Measurements from ENCODE around the gene YIF1A. TPM values are rescaled to one million over a fixed set of nuclear protein-coding genes. Genes with fewer than 3 reads are reported as not detected.

The YIF1A gene
- total and polyA plus RNA-seq, 4 donors, result 93.0 to 136 (median 117) TPM

GRCh38 chr11:66281001-66281400 lies 7.9 kb downstream of the YIF1A start:
- peaks cover 0 to 11% (median 7%) of the 10 kb centered on the region in 4 donors for H3K36me3 ChIP-seq (ENCODE audit: control insufficient read depth in 4 of 4, insufficient read depth in 3 of 4, low read depth in 1 of 4, low read length in 3 of 4)
- H3K27ac ChIP-seq (ENCODE audit: low read depth in 1 of 2, low read length in 2 of 2), result no peak overlapping the region
- no peaks in the 10 kb centered on the region for H3K9me3 ChIP-seq (ENCODE audit: control insufficient read depth in 4 of 4, low read length in 3 of 4)
- no peak overlapping the region for H3K4me3 ChIP-seq (ENCODE audit: low read depth in 1 of 3, low read length in 3 of 3)
- H3K9ac ChIP-seq (ENCODE audit: low read depth in 1 of 2, low read length in 2 of 2), result no peak overlapping the region
- H3K27me3 ChIP-seq (ENCODE audit: control insufficient read depth in 4 of 4, insufficient read depth in 4 of 4, low read length in 3 of 4), result no peaks in the 10 kb centered on the region
- no peak for DNase-seq (ENCODE audit: low spot score)
- 94% methylated on average over 6 of the region's 6 CpGs for WGBS
- TF ChIP-seq ZBTB33 (IDR thresholded peaks at IDR 0.05) (no peak), RAD21 (IDR thresholded peaks at IDR 0.05) (no peak), TAF1 (conservative IDR thresholded peaks at IDR 0.05) (no peak), JUND (IDR thresholded peaks at IDR 0.05) (no peak), EGR1 (IDR thresholded peaks at IDR 0.05; ENCODE audit: low read depth in 2 of 2) (no peak), REST (IDR thresholded peaks at IDR 0.05) (no peak), ATF3 (IDR thresholded peaks at IDR 0.05) (no peak), NR2F2 (IDR thresholded peaks at IDR 0.05) (no peak), HNF4G (IDR thresholded peaks at IDR 0.05) (no peak)
- H3K4me1 ChIP-seq (ENCODE audit: control insufficient read depth in 4 of 4, insufficient read depth in 4 of 4, low read length in 3 of 4), result peaks cover 4 to 21% (median 14%) of the 10 kb centered on the region in 4 donors

- no peaks in the 10 kb centered on the region for H3K27me3 ChIP-seq (ENCODE audit: control insufficient read depth in 4 of 4, insufficient read depth in 4 of 4, low read length in 3 of 4)
- no peak overlapping the region for H3K9ac ChIP-seq (ENCODE audit: low read depth in 1 of 2, low read length in 2 of 2)
- no peak for DNase-seq (ENCODE audit: low spot score)
- 89% methylated on average over 14 of the region's 14 CpGs for WGBS
- peaks cover 0 to 16% (median 7%) of the 10 kb centered on the region in 4 donors for H3K36me3 ChIP-seq (ENCODE audit: control insufficient read depth in 4 of 4, insufficient read depth in 3 of 4, low read depth in 1 of 4, low read length in 3 of 4)
- H3K4me3 ChIP-seq (ENCODE audit: low read depth in 1 of 3, low read length in 3 of 3), result no peak overlapping the region
- no peaks in the 10 kb centered on the region for H3K9me3 ChIP-seq (ENCODE audit: control insufficient read depth in 4 of 4, low read length in 3 of 4)
- H3K27ac ChIP-seq (ENCODE audit: low read depth in 1 of 2, low read length in 2 of 2), result no peak overlapping the region
- H3K4me1 ChIP-seq (ENCODE audit: control insufficient read depth in 4 of 4, insufficient read depth in 4 of 4, low read length in 3 of 4), result peaks cover 4 to 16% (median 10%) of the 10 kb centered on the region in 4 donors
- no peak for TF ChIP-seq ZBTB33 (IDR thresholded peaks at IDR 0.05)
- TF ChIP-seq HNF4G (IDR thresholded peaks at IDR 0.05), result no peak
- TF ChIP-seq RXRA (IDR thresholded peaks at IDR 0.05), result no peak
- TF ChIP-seq YY1 (IDR thresholded peaks at IDR 0.05), result no peak
- TF ChIP-seq FOXA2 (IDR thresholded peaks at IDR 0.05), result no peak
- TF ChIP-seq FOXA1 (IDR thresholded peaks at IDR 0.05), result no peak
- no peak for TF ChIP-seq ATF3 (IDR thresholded peaks at IDR 0.05)
- no peak for TF ChIP-seq CTCF (IDR thresholded peaks at IDR 0.05; ENCODE audit: low read depth, low read length, missing input control)
- TF ChIP-seq NR2F2 (IDR thresholded peaks at IDR 0.05), result no peak
- TF ChIP-seq TAF1 (conservative IDR thresholded peaks at IDR 0.05), result no peak
- no peak for TF ChIP-seq EGR1 (IDR thresholded peaks at IDR 0.05; ENCODE audit: low read depth in 2 of 2)
- no peak for TF ChIP-seq HNF4A (conservative IDR thresholded peaks at IDR 0.05)
- no peak for TF ChIP-seq GABPA (IDR thresholded peaks at IDR 0.05 in 1 of 2, conservative IDR thresholded peaks at IDR 0.05 in 1 of 2)
- no peak for TF ChIP-seq MAX (IDR thresholded peaks at IDR 0.05)
Observed at GRCh38 chr11:66280428-66280827, 8.5 kb downstream of the YIF1A start.
